GM13977 (cell line): ENCODE measurements around the gene CADM2.

Source experiments
- DNase-seq: peaks from one replicate; pipeline ENCODE4 v3.0.0; 2012; ENCODE audit warnings: low spot score
- in situ Hi-C: fragments of 300-500 bp; cut with MboI; formaldehyde crosslinking; loops from one replicate; pipeline ENCODE4 v1.12.0; 2022; ENCODE audit warnings: low sequenced_read_pairs, low pct_unique_long_range_greater_than_20kb, mixed read lengths, inconsistent platforms; ENCODE audit not compliant: unreplicated experiment
- TF ChIP-seq, protein P1 (sequence below): IDR thresholded peaks from 2 replicates; pipeline ENCODE4 v1.5.1; 2012; ENCODE audit warnings: mild to moderate bottlenecking, control low read depth; ENCODE audit not compliant: insufficient read depth; ENCODE audit errors: extremely low read depth, missing control alignments

The CADM2 gene

DNA sequence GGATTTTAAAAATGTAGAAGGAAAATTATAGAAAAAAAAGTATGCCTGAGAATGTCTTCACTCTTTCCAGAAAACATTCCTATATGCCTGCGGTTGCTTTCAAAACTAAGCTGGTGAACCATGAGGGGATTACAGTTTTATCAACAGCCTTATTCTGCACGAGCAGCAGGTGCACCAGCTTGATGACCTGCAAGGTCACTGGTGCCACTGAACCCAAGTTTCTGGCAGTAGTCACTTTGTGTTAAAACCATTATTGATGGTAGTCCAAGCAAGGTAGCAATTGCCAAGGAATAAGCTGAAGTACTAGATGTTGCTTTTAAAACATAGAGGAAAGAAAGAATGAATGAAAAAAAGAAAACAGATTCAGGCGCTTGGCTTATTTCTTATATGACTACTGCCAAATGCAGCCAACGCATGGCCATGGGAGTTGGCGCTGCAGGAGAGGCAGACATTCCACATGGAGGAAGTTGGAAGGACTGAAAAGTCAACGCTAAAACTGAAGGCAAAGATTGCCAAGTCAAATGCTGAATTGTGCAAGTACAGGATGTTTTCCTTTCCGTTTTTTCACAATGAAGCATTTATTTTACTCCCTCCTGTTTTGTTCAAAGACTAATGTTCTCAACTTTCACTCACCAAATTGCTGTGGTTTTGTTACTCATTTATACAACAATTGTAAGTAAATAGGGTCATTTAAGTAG lies 601.4 kb downstream of the CADM2 start:
- in situ Hi-C loops: no loop called here
- DNase-seq: no peak
- TF ChIP-seq, protein P1, sequence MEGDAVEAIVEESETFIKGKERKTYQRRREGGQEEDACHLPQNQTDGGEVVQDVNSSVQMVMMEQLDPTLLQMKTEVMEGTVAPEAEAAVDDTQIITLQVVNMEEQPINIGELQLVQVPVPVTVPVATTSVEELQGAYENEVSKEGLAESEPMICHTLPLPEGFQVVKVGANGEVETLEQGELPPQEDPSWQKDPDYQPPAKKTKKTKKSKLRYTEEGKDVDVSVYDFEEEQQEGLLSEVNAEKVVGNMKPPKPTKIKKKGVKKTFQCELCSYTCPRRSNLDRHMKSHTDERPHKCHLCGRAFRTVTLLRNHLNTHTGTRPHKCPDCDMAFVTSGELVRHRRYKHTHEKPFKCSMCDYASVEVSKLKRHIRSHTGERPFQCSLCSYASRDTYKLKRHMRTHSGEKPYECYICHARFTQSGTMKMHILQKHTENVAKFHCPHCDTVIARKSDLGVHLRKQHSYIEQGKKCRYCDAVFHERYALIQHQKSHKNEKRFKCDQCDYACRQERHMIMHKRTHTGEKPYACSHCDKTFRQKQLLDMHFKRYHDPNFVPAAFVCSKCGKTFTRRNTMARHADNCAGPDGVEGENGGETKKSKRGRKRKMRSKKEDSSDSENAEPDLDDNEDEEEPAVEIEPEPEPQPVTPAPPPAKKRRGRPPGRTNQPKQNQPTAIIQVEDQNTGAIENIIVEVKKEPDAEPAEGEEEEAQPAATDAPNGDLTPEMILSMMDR: no peak

DNA sequence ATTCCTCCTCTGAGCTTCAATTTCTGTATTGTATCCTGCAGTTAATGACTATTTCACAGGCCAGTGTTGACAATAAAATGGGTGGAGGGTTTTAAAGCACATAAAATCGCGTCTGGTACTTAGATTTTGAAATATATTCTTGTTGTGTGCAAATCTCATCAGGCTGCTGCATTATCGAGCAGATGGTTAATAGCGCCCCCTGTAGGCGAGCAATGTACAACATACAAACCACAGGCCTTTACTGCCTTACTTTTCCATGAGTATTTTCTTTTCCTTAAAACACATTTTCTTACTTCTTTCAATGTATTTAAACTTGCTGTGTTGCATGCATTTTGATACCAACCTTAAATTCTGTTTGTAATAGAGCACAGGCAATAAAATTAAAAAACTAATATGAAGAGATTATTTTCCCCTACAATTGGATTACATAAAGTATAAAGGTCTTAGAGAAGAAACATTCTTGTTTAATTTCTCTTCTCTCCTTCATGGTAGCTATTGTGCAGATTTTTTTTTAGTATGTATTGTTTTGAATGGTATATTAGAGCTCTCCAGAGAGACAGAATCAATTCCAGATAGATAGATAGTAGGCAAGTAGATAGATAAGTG lies 608.4 kb downstream of the CADM2 start:
- in situ Hi-C loops: no loop called here
- TF ChIP-seq, protein P1: peak; percentile 77
- DNase-seq: peak; percentile 20

DNA sequence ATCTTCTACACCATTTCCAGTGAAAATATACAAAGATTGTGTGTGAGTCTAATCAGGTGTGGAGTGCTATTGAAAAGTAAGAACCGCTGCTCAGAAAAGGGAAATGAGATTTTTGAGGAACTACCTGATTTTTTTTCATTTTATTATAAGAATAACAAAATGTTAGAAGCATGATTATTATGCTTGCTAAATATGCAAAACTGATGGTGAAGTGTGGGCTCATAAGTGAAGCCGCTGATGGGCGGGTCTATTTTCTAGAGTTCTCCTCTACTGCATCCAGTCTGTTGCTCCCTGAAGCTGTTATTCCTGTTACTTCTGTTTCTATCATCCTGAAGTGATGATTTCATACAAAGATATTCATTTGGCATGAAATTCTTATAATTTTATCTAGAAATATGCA lies 612.0 kb downstream of the CADM2 start:
- no peak for DNase-seq
- in situ Hi-C loops: no loop called here
- TF ChIP-seq, protein P1: no peak

DNA sequence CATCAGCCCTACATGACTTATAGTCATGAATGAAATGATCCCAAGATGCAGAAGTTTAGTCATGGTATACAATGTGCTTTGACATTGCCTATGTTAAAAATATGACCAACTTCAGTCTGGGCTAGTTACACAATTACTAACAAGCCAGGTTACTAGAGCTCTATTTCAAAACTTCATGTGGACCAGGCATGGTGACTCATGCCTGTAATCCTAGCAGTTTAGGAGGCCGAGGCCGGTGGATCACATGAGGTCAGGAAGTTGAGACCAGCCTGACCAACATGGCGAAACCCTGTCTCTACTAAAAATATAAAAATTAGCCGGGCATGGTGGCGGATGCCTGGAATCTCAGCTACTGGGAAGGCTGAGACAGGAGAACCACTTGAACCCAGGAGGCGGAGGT lies 613.0 kb downstream of the CADM2 start:
- TF ChIP-seq, protein P1: no peak
- DNase-seq: no peak
- in situ Hi-C loops: no loop called here

DNA sequence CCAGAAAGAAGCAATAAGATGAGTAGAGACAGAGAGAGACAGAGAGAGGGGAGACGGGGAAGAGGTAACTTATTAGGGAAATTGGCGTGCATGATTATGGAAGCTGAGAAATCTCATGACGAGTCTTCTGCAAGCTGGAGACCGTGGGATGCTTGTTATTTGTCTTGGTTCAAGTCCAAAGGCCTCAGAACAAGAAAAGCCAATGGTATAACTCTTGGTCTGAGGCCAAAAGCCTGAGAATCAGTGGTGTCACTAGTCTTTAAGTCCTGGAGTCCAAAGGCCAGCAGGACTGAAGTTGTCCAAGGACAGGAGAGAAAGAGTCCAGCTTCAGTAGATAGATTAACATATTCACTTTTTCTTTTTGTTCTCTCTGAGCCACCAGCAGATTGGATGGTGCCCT lies 613.6 kb downstream of the CADM2 start:
- TF ChIP-seq, protein P1: no peak
- no peak for DNase-seq
- in situ Hi-C loops: no loop called here

DNA sequence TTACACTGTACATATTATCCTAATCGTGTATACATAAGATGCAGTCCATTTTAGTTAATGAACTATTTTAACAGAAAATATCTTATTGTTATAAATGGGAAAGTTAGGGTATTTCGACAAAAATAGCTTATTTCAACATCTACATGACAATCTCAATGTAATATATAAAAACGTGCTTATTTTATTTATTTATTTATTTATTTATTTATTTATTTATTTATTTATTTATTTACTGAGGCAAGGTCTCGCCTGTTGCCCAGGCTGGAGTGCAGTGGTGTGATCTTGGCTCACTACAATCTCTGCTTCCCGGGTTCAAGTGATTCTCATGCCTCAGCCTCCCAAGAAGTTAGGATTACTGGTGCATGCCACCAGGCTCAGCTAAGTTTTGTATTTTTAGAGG lies 614.2 kb downstream of the CADM2 start:
- no peak for DNase-seq
- in situ Hi-C loops: no loop called here
- TF ChIP-seq, protein P1: no peak
